Gastroesophageal sphincter (tissue), 3 donors: ENCODE data around the gene RPS5.

Experiments
- CTCF ChIP-seq, 4 experiments: fragments of 200-600 bp in 2 of 4; fragments of 450-650 bp in 2 of 4; sonication (generic) in 1 of 4; IDR thresholded peaks; one replicate each; pipeline ENCODE4 v1.5.1; 2017 to 2019; ENCODE audit warnings: antibody characterized with exemption in 4 of 4, mild to moderate bottlenecking in 2 of 4, moderate library complexity in 2 of 4
- EP300 ChIP-seq: sonication (generic); formaldehyde crosslinking; IDR thresholded peaks from one replicate; pipeline ENCODE4 v1.6.1; 2017; ENCODE audit warnings: antibody characterized with exemption, mild to moderate bottlenecking
- POLR2A ChIP-seq, 2 donors: fragments of 450-650 bp; IDR thresholded peaks; one replicate each; pipeline ENCODE4 v1.6.1; 2017; ENCODE audit warnings: antibody characterized with exemption in 2 of 2, mild to moderate bottlenecking in 2 of 2, moderate library complexity in 1 of 2

- TF ChIP-seq CTCF (IDR thresholded peaks at IDR 0.05) (no peak), EP300 (no peak), POLR2A (IDR thresholded peaks at IDR 0.05) (no peak)
These were observed 1.1 kb downstream of the RPS5 start for GRCh38 chr19:58388175-58388526.
